GM19438 (cell line): ENCODE results near the gene ZNF385C.

Source experiments
- ATAC-seq: cut with Tn5 transposase; IDR thresholded peaks from one replicate; pipeline ENCODE4 v1.9.1; 2021; ENCODE audit warnings: low read depth; ENCODE audit not compliant: unreplicated experiment

The ZNF385C gene

DNA sequence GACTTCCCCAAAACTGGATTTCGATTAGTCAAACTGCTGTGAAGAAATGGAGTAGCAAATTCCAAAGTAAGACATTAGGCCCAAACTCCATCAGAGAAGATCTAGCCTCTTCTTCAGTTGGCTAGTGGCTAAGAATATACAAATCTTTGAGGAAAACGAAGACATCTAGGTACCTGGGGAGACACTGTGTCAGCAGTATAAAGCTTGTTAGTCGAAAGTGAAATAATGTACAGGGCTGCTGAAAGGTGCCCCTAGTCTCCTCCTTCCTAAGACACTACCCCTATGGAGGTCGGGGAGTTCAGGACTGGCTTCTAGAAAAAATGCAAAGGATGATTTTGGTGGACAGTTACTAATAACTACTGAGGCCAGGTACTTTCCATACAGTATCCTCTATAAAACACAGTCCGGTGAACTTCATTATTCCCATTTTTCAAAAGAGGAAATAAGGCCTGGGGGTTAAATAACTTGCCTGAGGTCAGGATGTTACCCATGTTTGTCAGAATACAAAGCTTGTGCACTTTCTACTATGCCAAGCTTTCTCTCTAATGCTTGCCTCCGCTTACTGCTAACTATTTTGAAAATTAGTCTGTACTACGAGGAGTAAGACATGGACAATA lies 96.0 kb downstream of the ZNF385C start:
- ATAC-seq, result no peak

DNA sequence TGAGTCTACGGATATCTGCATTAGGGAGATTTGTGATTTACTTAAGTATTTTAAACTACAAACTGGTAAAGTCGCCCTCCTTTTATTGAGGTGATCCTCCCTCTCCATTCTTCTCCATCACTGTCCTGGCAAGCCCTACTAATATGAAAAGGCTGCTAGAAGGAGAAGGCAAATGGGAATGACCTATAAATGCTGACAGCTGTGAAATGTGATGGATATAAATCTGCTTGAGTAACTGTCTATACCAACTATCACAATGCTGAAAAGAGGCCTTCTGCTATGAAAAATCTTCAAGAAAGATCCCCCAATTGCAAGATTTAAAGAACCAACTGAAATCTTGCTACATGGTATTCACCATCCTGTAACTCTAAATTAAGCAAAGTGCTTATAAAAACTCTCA lies 96.5 kb downstream of the ZNF385C start:
- ATAC-seq, result no peak

DNA sequence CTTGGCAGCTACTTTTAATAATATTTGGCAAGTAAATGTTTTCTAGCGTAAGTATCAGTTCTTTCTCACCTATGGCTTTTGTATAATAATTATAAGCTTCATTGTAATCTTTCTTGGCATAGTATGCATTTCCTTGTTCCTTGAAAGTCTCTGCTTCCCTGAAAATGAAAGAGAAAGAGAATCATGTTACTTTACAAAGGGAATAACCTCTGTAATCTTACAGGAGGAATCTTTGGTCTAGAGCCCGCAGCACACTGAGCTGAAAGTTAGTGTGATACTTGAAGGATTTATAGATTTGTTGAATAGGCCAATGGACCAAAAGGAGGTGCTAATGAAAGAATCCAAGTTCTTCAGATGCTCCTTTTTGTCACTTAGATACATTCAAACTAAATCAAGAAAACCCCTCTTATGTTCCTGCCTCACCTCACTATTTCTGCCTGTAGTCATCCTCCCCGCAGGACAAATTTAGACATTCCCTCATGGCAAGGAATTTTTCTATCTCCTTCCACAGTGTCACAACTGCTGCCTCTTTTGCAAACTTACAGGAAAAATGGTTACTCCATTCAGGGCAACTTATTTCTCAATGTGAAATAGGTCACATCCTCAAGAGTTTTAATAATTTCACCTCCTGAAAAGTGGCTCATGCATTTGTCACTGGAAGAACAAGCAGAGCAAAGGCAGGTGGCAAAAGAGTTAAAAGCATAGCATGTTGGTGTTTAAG lies 97.7 kb downstream of the ZNF385C start:
- ATAC-seq, result no peak

DNA sequence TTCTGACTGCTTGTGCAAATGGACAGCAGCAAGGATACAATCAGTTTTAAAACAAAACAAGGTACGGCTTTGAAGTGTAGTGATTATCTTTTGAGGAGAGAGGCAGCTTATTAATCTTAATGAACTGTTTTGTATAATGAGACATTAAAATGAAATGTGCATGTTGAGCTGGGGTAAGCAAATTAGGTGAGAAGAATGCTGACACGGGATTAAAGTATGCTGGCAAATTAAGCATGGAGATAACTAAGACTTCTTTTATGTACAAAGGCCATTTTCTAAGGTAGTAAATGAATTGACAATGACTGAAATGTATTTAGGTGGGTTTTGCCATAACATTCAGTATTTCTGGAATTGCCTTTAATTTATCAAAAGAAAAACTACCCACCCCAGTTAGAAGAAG lies 99.8 kb downstream of the ZNF385C start:
- no peak for ATAC-seq

DNA sequence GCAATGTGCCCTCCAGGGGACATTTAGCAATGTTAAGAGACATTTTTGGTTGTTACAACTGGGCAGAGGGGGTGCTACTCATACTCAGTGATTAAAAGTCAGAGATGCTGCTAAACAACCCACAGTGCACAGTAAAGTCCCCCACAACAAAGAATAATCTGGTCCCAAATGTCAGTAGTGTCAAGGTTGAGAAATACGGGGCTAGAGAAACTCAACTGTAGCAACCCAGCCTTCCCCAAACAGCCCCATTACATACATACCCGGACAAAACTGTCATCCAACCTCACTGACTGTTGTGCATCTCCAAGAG lies 101.5 kb downstream of the ZNF385C start:
- no peak for ATAC-seq

DNA sequence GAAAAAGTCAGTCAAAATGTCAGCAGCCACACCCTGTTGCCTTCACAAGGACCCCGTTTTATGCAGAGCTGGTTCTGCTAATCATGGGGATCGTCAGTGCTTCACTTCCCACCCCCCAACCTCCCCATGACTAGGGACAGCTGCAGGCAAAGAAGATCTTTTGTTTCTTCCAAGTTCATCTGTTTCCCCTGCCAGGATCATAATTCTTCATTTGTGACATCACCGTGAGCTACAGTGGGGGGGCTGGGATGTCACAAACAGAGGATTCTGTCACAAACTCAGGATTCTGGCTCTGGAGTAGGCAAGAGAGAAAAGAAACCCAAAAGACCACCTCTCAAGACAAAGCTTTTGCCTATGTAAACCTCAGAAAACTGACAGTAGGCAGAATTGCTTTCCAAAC lies 105.7 kb downstream of the ZNF385C start:
- no peak for ATAC-seq

DNA sequence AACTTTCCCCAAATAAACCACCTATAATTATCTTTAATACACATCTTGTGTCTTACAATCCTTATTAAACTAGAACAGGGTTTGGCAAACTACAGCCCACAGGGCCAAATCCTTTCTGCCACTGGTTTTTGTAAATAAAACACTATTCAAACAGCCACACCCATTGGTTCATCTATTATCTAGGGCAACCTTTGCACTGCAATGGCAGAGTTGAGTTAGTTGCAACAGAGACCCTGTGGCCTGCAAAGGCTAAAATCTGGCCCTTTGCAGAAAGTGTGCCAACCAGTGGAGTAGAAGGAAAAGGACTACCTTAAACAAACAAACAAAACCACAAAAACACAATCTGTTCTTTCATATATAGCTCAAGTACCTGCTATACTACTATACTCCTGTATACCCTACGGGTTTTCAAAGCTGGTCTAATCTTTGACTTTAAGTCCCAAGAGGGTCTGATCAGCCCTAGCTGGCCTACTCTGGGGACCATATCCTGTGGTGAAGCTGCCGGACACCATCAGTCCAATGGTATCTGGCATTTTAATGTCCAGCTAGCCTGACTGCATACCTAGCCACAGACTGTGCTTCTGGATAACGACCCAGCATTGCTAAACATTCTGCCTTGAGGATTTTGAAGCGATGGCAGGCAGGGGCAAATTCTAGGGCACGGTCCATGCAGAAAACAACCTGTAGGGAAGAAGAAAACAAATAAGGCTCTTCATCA lies 108.4 kb downstream of the ZNF385C start:
- no peak for ATAC-seq

DNA sequence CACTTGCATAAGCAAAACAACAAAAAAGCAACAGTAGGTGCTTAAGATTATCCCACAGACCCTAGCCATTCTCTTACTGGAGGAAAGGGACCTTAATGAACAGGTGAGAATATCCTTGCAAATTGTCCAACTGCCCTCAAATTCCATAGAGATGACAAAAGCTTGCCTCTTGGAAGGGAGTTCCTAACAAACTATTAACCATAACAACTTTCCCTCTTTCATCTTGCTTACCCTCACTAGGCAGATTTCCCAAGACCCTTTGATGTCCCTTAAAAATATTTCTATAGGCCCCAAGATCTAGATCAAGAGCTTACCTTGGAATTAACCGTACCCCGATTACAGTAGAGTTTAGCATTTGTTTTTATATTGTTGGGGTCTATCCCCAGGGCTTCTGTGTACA lies 109.9 kb downstream of the ZNF385C start:
- no peak for ATAC-seq

DNA sequence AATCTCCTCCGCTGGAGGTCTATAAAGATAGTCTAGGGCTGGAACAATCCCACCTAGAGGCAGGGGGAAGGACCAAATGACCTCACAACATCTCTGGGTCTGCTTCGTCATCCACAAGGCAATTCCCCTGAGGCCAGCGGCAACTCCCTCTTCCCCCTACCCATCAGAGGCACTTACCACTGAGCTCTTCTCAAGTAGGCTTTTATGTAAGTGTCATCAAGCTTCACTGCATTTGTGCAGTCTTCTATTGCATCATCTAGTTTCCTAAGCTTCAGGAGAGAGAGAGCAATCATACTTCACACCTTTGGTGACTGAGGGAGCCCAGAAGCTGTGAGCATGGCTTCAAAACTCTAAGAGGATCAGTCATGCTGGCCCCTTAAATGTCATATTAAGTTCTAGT lies 110.6 kb downstream of the ZNF385C start:
- no peak for ATAC-seq

DNA sequence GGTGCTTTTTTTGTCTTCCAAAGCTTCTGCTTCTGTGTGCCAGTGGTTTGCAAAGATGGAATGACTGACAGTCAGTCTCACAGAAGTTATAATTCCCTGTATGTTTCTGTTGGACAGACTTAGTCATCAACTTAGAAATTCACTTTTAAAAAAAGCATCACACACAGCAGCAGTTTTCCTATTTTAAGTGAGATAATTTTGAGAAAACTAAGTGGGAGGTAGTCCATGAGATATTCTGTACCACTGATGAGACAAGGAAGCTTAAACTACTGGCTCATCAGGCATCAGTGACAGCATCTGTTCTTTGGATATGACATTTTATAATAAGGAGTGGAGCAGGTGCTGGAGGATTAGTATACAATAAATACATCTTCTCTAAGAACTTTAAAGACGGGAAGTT lies 111.6 kb downstream of the ZNF385C start:
- no peak for ATAC-seq

DNA sequence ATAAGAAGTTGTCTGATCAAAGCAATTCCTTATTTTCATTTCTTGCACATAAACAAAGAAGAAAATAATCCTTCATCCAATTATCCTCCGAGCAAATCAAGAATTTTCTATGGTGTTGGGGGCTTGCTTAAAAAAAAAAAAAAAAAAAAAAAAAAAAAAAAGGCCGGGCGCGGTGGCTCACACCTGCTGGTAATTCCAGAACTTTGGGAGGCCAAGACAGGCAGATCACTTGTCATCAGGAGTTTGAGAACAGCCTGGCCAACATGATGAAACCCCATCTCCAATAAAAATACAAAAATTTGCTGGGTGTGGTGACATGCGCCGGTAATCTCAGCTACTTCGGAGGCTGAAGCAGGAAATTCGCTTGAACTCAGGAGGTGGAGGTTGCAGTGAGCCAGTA lies 112.4 kb downstream of the ZNF385C start:
- no peak for ATAC-seq

DNA sequence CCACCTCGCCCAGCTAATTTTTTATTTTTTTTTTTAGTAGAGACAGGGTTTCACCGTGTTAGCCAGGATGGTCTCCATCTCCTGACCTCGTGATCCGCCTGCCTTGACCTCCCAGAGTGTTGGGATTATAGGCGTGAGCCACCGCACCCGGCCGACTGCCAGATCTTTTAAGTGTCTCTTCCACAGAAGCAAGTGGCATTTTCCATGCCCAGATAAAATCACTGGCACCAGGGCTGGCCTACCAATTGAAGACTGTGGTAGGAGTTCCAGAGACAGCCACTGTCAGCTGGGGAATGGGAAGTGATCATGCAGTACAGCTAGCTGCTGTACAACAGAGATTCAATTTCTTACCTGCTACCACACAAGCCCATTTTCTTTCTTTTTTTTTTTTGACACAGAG lies 113.8 kb downstream of the ZNF385C start:
- no peak for ATAC-seq

DNA sequence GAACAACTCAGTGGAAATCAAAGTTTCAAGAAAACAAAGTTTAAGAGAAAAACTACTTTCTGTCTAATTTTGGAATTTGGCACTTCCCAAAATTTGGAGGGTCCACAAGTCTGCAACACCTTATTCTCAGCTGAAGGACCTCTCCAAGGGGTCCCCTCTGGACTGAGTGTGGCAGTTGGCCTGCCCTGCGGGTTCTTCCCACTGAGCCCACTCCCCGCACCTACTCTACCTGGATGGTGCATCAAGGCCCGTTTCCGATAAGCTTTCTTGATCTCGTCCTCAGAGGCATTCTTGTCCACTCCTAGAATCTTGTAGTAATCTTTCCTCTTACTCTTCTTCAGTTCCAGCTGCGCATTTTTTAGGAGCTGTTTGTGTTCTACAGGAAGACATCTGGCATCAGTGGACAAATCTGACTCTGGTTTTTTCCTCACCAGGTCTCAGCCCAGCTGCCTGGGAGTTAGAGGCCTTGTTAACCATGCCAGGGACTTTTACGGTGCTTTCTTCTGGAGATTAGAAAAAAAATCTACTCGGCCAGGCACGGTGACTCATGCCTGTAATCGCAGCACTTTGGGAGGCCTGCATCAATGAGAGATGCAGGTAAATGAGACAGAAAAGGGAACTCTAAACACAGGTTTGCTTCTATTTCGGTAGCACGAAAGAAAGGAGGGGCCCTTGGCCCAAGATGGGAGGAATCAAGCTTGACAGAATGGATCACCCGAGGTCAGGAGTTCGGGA lies 116.1 kb downstream of the ZNF385C start:
- ATAC-seq, result no peak

DNA sequence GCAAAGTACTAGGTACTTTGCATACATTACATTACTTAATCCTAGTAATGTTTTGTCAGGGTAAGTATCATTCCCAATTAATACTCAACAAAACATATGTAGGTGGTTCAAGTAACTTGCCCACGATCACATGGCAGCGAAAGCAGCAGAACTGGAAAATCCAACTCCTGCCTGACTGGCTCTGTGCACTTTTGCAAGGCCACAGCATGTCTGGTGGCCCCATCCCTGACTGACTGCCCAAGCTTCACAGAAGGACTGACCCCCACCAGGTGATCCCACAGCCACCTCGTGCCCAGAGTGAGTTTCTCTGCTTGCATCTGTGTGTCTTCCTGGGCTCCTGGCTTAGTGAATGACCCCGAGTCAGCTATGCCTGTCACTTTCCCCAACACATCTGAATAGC lies 120.3 kb downstream of the ZNF385C start:
- no peak for ATAC-seq

DNA sequence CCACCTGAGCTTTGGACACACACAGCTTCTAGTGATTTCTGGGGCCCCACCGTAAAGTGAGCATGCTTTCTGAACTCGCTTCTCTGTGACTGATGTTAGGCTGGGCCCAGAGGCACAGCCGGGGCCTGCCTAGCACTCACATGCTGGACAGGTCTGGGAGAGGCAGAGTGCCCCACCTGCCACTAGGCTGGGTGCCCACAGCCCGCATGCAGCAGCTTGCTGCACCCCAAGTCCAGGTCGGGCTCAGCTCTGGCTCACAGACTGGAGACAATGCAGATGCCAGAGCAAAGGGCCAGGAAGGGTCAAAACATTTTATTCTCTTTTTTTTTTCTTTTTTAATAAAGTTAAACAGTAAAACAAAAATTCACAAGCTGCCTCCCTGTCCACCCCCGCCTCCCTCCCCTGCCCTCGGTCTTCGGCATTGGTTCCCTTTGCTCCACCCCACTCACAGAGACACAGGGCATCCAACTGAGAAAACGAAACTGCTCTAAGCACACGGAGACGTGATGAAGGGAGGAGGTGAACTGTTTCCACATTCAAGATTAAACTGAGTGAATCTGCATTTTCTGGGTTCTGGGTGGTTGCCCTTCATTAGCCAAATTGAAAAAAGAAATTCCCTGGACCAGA lies 122.0 kb downstream of the ZNF385C start:
- ATAC-seq, result no peak
